GM18519 (cell line): ENCODE data around the gene LRRC61.

Source experiments
- ATAC-seq: cut with Tn5 transposase; IDR thresholded peaks from one replicate; pipeline ENCODE4 v1.9.1; 2021; ENCODE audit warnings: mild to moderate bottlenecking, moderate library complexity; ENCODE audit not compliant: unreplicated experiment, low FRiP score

Gene LRRC61

GRCh38 chr7:150346922-150347321 lies 23.8 kb downstream of the LRRC61 start:
- ATAC-seq: no peak

DNA sequence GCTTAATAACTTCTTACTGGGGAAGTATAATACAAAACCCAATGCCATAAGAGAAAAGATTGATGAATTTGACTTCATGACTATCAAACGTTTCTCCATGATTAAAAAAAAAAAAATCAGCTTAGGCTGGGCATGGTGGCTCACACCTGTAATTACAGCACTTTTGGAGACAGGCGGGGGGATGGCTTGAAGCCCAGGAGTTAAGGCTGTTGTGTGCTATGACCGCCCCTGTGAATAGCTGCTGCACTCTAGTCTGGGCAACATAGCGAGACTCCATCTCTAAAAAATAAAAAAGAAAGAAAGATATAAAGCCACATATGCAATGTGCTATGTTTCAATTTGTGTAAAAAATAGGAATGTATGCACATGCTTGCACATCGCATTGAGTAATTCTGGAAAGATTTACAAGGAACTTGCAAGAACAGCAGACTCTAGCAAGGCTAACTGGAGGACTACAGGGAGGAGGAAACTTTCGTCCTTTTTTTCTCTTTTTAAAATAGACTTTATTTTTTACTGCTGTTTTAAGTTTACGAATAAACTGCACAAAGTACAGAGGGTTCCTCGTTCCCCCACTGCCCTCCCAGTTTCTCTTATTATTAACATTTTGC lies 28.5 kb downstream of the LRRC61 start:
- ATAC-seq: no peak

DNA sequence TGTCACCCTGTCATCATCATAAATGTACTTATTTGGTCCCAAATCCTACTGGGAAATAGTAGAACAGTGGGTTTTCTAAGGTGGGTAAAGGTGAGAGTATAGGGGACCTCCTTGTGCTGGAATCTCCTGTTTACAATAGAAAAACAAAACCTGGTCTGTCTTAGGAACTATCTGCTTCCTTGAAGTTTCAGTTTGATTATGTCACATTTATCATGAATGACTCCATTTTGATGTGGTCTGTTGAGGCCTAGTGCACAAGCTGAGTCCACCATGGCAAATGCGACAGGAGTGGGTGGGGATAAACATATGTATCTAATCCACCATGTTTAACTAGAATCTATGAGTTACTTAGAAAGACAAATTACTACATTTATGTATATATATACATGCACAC lies 32.5 kb downstream of the LRRC61 start:
- ATAC-seq: no peak

DNA sequence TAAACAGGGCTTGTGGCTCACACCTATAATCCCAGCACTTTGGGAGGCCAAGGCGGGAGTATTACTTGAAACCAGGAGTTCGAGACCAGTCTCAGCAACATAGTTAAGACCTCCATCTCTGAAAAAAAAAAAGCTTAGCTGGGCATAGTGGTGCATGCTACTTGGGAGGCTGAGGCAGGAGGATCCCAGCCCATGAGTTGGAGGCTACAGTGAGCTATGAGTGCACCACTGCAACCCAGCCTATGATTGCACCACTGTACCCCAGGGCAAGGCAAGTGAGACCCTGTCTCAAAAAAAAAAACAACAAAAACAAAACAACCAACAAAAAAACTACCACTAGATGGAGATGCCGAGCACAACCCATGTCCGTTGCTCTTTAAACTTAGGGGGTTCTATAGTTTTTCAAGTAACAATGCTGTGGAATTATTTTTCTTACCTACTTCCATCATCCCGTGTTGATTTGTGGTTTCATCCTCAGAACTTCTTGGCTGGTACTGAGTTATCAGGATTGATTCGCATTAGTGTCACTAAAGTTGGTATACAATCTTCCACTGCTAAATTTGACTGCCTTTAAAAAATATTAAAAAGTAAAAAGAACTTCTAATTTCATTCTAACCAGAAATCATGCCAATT lies 33.2 kb downstream of the LRRC61 start:
- no peak for ATAC-seq

DNA sequence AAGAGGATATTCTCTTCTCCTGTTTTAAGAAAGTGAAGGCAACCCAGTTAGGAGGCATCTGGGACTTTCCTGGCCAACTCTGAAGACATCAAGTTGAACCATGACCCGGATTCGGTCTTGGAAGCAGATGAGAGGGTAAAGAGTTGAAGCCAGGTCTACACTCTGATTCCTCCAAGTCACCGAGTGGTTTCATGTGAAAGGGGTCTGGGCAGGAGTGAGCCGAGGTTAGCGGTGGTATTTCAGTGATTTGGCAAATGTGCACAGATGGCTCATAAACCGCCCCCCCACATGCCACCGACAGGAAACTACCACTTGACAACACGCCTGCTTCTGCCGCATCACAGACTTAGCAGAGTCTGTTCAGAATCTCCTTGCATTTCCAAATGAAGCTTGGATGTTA lies 34.1 kb downstream of the LRRC61 start:
- no peak for ATAC-seq

GRCh38 chr7:150357771-150358427 lies 34.7 kb downstream of the LRRC61 start:
- ATAC-seq: no peak

- ATAC-seq: no peak
Observed at GRCh38 chr7:150358433-150358832, 35.3 kb downstream of the LRRC61 start.

- no peak for ATAC-seq
Observed at GRCh38 chr7:150358988-150359621, 36.0 kb downstream of the LRRC61 start.

DNA sequence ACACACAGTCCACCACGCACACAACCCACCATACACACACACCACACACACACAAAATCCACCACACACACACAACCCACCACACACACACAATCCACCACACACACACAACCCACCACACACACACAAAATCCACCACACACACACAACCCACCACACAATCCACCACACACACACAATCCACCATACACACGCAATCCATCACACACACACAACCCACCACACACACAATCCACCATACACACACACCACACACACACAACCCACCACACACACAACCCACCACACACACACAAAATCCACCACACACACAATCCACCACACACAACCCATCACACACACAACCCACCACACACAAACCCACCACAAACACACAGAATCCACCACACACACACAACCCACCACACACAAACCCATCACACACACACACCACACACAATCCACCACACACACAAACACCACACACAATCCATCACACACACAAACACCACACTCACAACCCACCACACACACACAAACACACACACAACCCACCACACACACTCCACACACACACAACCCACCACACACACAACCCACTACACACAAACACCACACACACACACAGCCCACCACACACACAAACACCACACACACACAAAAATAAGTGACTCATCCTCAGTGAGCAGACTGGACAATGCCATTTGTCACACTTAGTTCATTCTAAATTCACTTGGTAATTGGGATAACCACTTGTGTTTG lies 36.6 kb downstream of the LRRC61 start:
- ATAC-seq: no peak

DNA sequence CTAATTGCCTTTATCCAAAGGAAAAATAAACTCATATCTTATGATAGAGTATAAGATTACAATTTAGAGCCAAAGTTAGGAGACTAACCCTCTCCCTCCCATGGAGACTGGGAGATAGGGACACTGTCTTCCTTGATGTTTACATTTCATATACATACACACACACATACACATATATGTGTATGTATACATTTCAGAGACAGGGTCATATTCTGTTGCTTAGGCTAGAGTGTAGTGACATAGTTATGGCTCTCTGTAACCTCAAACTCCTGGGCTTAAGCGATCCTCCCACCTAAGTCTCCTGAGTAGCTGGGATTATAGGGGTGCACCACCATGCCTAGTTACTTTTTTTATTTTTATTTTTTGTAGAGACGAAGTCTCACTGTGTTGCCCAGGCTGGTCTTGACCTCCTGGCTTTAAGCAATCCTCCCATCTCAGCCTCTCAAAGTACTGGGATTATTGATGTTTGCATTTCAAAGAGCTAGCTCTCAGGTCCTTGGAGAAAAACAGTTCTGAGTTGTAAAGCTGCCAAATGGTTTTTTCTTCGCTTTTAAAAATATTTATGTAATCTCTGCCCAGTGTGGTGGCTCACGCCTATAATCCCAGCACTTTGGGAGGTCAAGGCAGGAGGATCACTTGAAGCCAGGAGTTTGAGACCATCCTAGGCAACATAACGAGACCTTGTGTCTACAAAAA lies 37.4 kb downstream of the LRRC61 start:
- ATAC-seq: no peak

- no peak for ATAC-seq
Observed at GRCh38 chr7:150361402-150361801, 38.2 kb downstream of the LRRC61 start.

DNA sequence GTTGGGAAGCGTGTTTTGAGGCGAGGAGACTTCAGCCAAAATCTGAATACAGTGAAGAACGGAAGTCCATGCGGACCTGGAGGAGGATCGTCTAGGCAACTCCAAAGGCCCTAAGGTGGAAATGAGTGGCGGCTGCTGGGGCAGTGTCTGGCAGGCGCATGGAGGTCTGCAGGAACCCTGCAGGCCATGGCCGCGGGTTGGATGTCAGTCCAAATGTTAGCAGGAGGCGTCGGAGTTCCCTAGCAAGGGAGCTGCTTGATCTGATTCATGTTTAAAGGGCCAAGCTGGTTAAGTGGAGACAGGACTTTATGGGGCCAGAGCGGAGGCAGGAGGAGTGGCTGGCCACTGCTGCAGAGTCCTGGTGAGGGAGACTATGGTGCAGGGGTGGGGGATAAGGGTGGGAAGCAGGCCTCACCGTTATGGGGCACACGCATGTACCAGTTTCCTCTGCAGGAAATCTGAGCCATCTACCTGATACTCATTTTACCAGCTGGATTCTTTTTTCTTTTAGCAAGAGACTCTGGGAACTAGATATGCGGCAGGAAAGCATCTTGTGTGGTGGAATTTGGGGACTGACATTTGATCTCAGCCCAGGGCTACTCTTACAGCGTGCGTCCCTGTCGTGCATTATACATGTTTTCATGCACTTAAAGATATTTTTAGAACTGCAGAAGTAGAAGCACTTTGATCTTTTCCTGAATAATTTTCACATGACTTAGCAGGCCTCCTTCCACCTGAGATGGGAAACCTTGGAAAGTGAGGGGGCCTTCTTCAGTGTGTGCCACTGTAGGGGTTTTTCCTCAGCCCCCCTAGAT lies 38.9 kb downstream of the LRRC61 start:
- ATAC-seq: no peak

DNA sequence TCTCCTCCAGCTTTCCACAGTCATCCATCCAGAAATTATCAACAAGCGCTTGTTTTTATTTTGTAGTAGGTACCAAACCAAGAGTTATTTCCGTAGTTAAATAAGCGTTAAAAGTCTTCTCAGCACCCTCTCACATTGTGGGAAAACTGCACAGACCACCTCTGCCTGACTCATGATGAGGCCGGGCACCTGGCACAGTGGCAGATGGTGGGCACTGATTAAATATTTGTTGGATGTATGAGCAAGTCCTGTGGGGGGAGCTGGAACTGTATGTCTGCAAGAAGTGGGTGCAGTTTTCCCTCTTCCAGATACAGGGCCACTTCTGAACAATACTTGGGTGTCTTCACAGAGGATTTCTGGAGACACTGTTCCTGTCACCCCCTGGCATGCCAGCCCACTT lies 40.2 kb downstream of the LRRC61 start:
- no peak for ATAC-seq

DNA sequence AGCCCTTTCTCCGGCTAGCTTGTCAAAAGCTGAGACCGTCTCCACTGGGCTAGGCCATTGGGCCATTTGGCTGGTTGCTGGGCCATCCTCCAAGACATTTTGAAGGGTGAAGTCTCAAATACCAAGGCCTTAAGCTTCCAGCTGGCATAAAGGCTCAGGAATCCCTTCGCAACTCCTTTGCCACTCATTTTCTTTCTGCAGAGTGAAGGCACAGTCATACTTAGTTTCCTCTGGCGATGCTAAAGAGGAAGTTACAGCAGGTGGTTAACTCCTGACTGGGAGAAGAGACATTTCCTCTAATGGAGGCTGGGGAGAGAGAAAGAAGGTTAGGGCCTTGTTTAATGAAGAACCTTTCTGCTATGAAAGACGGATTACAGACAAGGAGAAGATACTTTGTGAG lies 40.7 kb downstream of the LRRC61 start:
- ATAC-seq: no peak

- no peak for ATAC-seq
Observed at GRCh38 chr7:150365194-150365593, 42.0 kb downstream of the LRRC61 start.

- no peak for ATAC-seq
Observed at GRCh38 chr7:150365673-150366398, 42.7 kb downstream of the LRRC61 start.

DNA sequence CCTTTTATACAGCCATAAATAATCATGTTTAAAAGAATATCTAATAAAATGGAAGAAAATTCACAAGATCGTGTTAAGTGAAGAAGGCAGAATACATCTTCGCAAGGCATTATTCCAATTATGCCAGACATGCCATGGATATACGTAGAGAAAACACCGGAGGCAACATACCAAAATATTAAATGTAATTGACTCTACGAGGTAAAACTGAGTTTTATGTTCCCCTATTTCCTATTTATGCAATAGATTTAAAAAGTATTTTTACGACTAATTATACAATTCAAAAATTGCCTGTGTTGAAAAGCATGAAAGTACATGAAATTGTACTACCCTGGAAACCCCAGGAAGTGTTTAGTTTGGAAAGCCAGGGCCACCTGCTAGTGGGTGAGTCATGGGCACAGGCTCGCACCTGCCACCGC lies 44.5 kb downstream of the LRRC61 start:
- ATAC-seq: no peak

- peak; percentile 28 for ATAC-seq
Observed at GRCh38 chr7:150368096-150368883, 45.1 kb downstream of the LRRC61 start, which contains the start of gene REPIN1. REPIN1 (plus strand) TSS chr7:150368822; CDS start chr7:150369712, 890 bp downstream.
